Activated T-cell treated with anti-CD3 and anti-CD28 coated beads for 48 hours (primary cell): Measurements from ENCODE around the gene NTSR1.

Experiments
- DNase-seq: peaks from one replicate; pipeline ENCODE4 v3.0.0-alpha.2; 2020; ENCODE audit warnings: low read depth

NTSR1 gene

DNA sequence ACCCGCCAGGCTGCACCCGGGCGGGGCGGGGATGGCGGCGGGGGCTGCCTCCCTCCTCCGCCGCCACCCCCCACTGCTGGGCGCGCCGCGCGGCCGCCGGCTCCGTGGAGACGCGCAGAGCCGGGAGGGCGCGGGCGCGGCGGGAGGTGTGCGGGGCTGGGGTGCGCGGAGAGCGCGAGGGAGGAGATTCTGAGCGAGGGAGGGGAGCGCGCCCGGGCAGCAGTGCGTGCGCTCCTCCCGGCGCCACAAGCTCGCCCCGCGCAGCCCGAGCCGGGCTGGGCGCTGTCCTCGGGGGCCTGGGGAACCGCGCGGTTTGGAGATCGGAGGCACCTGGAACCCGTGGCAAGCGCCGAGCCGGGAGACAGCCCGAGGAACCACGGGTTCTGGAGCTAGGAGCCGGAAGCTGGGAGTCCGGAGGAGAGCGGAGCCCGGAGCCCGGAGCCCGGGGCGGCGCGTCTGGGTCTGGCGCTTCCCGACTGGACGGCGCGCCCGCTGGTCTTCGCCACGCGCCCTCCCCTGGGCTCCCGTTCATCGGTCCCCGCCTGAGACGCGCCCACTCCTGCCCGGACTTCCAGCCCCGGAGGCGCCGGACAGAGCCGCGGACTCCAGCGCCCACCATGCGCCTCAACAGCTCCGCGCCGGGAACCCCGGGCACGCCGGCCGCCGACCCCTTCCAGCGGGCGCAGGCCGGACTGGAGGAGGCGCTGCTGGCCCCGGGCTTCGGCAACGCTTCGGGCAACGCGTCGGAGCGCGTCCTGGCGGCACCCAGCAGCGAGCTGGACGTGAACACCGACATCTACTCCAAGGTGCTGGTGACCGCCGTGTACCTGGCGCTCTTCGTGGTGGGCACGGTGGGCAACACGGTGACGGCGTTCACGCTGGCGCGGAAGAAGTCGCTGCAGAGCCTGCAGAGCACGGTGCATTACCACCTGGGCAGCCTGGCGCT lies at the start of gene NTSR1:
Gene NTSR1 (plus strand): TSS at position 246 of the 946 bp plus-strand sequence. CDS start 372 bp downstream, at position 618.
- no peak for DNase-seq

DNA sequence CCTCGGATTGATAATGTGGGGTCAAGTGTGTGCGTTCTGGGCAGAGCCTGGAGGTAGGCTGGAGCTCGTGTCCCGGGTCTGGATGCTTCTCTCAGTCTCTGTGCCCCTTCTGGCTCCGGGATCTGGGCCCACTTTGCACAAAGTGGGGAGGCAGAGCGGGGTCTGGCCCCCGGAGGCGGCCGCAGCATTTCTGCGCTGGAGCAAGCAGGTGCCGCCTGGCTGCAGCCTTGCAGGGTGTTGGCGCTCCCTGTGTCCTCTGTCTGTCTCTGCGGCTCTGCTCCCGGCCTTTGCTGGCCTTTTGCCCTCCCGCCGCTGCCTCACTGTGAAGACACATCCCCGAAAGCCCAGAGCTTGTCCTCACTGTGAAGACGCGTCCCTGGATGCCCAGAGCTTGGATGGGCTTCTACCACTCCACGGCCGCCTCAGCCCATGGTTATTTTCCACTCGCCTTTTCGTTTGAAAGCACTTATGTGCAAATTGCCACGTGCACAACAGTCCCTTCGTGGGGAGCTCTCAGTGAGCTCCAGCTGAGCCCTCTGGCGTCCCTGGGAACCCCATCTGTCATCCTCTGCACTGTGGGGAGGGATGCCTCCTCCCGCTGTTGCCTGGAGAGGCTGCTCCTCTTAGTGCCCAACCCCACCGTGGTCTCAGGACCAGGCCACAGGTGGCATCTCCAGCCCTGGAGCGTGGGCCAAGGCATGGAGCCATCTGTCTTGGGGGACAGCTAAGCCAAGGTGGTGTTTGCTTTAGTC lies 49.0 kb upstream of the NTSR1 start:
- DNase-seq = no peak

- DNase-seq = no peak
These were observed 48.4 kb upstream of the NTSR1 start for GRCh38 chr20:62660240-62660615.

GRCh38 chr20:62660768-62661167 lies 47.9 kb upstream of the NTSR1 start:
- DNase-seq = no peak

DNA sequence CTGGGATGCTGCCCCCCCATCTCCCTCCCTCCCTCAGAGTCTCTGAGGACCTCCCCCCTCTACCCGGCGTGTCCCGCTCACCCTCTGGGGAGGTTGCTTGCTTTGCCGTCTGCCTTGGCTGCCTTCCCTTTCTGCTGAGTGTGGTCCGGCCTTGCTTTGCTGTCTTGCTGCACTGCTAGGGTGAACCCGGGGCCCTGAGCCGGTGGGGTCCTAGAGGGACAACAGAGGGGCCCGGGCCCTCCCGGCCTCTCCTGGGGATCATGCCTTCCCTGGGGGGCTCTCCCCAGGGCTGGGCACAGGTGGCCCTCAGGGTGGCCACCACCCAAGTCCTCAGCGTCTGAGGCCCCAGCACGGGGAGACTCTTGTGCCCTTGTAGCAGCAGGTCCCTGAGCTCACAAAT lies 47.0 kb upstream of the NTSR1 start:
- no peak for DNase-seq

- DNase-seq = no peak
These were observed 46.2 kb upstream of the NTSR1 start for GRCh38 chr20:62662422-62662821.

- DNase-seq = no peak
These were observed 45.3 kb upstream of the NTSR1 start for GRCh38 chr20:62663145-62664018.

GRCh38 chr20:62664019-62664971 lies 44.3 kb upstream of the NTSR1 start:
- DNase-seq = no peak

DNA sequence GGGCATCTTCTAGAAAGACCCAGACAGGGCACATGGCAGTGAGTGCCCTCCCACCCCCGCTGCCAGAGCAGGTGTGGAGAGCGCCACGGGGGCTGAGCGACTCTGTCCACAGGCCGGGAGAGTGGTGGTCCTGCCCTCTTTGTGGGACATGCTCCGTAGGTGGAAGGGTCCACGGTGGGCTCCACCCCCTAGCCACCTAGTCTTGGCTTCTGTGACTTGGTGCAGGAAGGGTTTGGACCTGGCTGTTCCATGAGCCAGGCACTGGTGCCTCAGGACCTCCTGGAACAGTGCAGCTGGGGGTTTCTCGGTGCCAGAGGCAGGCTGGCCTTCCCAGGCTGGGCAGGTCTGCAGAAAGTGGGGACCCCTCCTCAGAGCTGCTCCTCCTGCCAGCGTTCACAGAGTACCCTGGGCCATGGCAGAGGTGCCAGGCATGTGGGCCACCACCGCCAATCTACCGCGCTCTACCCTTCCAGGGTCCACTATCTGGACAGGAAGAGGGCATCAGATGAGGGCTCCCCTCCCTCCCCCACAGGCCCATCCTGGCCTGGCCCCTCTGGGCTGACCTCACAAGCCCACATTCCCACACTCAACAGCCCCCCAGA lies 43.4 kb upstream of the NTSR1 start:
- no peak for DNase-seq

GRCh38 chr20:62665826-62666735 lies 42.6 kb upstream of the NTSR1 start:
- DNase-seq = no peak

GRCh38 chr20:62666736-62667529 lies 41.7 kb upstream of the NTSR1 start:
- DNase-seq = no peak

GRCh38 chr20:62667530-62668440 lies 40.9 kb upstream of the NTSR1 start:
- no peak for DNase-seq

DNA sequence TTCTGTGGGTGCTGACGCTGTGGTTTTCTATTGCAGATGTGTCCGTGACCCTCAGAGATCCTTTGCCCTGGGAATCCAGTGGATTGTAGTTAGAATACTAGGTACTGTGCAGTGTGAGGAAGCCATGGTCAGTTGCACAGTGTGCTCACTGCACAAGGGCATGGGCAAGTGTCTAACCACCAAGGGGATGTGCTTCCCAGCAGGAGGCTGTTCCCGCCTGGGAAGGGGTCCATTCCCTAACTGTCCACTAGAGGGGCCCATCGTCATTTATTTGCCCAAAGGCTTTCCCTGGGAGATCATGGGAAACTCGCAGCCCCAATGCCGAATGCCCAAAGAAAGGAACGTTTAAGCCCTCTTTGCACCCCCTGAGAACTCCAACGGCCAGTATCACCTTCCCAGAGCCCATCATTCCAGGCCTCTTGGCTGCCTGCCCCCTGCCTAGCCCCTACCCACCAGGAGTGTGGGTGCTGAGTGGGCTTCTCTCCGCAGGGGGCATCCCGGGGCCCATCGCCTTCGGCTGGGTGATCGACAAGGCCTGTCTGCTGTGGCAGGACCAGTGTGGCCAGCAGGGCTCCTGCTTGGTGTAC lies 40.1 kb upstream of the NTSR1 start:
- no peak for DNase-seq

GRCh38 chr20:62669249-62669648 lies 39.4 kb upstream of the NTSR1 start:
- no peak for DNase-seq

- no peak for DNase-seq
These were observed 38.5 kb upstream of the NTSR1 start for GRCh38 chr20:62670156-62670555.

GRCh38 chr20:62670998-62671397 lies 37.6 kb upstream of the NTSR1 start:
- DNase-seq = no peak

- no peak for DNase-seq
These were observed 36.9 kb upstream of the NTSR1 start for GRCh38 chr20:62671765-62672164.
